GM04504 (cell line): Measurements from ENCODE around the gene POLE4.

Source experiments
- DNase-seq: peaks from one replicate; pipeline ENCODE4 v3.0.0-alpha.2; 2012; ENCODE audit warnings: low read depth

Gene POLE4, protein sequence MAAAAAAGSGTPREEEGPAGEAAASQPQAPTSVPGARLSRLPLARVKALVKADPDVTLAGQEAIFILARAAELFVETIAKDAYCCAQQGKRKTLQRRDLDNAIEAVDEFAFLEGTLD

GRCh38 chr2:74958274-74959105, at the start of gene POLE4:
Gene POLE4, plus strand, starts transcription at chr2:74958643. Its CDS starts 37 bp downstream, at chr2:74958680.
- DNase-seq = peak; percentile 56

DNA sequence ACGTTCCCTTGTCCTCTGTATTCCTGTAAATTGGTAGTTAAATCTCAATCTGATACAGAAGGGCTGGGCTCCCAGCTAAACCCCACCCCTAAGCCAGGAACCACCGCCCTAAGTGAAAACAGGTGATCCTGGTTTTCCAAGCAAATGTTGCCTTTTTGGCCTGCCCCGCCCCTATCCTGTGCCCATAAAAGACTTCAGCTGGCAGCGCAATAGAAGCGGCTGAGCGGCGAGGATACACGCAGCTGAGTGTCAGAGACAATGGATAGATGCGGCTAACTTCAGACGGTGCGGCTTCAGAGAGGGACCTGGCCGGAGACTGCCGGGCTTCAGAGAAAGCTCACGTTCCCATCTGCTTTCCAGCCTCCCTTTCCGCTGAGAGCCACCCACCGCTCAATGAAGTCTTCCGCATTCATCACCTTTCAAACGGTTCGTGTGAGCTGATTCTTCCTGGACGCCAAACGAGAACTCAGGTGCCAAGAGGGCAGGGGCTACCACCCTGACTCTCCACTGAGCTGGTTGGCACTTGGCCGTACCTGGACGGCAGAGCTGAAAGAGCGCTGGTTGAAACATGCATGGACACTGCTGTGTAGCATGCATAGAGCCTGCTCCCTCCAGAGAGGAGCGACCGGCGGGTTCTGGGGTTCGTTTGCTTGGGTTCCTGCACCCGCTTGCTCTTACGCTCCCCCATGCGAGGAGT, 49.5 kb upstream of the POLE4 start:
- no peak for DNase-seq

DNA sequence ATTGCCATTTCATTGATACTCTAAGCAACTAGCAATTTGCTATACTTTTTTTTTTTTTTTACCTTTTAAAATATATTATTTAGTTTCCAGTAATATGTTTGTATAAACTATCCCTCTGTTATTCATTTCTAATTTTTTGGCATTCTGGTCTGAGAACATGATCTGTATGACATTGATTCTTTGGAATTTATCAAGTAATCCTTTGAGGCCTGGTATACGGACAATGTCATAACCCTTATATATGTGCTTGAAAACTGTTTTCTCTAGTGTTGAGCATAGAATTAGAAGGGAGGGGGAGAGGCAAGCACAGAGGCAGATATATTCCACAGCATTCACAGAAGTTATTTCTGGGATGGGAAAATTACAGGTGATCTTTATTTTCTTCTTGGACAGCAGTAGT, 48.2 kb upstream of the POLE4 start:
- no peak for DNase-seq

DNA sequence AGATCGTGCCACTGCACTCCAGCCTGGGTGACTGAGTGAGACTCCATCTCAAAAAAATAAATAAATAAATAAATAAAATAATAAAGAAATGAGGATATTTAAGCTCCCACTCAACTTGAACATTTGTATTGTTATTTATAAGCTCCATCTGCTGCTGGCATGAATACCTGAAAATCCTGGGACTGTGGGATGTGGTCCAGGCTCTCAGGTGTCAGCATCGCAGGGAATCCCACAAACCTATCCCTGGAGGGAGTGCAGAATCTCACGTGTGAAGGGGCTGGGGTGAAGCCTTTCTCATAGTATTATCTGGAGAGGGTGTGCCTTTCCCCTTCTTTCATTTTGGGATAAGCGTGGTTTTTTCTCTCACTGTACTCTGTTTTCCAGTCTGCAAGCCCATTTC, 47.4 kb upstream of the POLE4 start:
- no peak for DNase-seq

- no peak for DNase-seq
Observed at GRCh38 chr2:74915743-74916142, 42.7 kb upstream of the POLE4 start.

DNA sequence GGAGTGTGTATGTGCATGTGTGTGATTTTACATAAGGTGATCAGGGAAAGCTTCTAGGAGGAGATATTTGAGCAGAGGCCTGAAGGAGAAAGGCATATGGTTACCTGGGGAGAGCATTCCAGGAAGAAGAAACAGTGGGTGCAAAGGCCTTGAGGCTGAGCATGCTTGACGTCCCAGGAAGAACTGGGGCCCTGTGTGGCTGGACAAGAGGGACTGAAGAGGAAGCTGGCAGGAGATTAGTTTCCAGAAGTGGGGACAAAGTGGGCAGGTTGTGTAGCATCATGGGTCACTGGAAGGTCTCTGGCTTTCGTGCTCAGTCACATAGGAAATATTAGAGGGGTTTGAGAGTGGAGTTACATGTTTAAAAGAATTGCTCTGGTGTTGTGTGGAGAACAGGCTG, 42.0 kb upstream of the POLE4 start:
- DNase-seq = no peak

DNA sequence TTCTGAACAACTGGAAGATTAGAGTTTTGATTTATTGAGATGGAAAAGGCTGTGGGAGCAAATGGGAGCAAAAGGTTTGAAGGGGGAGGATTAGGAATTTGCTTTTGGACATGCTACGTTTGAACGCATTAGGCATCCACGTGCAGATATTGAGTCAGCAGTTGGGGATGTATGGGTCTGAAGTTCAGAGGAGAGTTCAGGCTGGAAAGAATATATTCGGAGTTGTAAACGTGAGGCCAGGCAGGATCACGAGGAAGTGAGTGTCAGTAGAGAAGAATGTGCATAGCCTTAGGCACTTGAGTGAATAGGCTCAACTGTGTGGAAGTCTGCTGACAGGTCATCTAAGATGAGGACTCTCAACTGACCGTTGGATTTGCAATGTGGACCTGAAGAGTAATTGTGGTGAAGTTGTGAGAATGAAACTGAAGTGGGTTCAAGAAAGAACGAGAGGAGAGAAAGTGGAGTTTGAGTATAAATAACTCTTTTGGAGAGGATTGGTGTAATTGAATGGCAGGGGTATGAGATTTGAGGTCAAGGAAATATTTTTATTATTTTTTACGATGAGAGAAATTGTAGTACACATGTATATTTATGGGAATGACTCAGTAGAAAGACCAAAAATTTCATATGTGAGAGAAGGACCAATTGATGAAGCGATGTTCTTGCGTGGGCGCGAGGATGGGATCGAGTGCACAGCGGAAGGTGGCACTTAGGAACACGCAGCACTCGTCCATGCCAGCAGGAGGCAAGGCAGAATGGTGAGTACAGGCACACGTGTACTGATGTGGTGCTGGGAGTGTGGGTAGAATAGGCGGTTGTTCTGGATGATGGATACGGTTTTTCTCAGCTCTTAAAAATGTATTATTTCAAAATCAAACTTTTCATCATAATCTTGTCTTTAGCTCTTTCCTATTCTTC, 40.5 kb upstream of the POLE4 start:
- DNase-seq = peak; percentile 93

- no peak for DNase-seq
Observed at GRCh38 chr2:74919827-74920226, 38.6 kb upstream of the POLE4 start.

DNA sequence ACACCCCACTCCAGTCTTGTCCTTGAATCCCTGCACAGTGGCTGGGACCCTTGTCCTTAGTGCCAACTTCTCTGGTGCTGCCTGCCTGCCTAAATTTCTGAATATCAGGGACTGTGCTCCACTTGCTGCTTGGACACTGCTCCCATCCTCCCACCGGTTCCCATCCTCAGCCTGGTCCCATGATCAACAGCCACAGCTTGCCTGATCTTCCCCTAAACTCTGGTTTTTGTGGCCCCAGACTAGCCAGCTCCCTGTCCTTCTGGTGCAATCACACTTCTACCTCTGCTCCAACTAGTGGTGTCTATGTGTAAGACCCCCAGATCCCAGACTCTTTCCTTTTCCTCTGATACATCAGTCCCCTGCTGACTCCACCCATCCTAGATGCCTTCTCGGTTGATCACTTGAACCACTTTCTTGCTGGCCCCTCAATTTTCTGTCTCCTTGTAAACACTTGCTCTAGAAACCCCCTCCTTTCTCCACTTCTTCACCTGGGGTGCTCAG, 37.2 kb upstream of the POLE4 start:
- DNase-seq = no peak

DNA sequence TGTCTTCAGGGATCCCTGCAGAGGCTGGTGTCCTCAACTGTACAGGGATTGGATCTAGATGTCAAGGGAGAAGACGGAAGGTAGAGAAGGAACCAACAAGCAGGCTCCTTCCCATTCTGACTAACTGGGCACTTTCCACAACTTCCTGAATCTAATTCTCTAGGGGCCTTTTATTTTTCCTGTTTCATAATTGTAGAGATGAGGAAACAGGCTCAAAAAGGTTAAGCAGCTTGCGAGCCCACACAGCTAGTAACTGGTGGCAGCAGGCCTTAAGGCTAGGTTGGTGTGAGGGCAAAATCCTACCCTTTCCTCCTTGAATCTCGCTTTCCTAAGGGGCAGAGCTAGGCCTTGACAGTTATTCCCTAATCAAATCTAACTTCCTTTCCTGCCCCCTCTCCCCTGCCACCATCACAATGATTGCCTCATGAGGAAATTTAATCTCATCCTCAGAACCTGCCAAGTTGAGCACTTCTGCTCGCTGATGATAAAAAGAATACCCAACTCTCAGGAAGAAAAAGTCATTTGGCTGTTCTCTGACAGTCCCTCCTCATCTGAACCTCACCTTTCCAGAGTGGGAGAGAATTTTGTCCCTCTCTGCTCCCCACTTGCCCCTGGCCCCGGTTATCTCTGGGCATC, 35.7 kb upstream of the POLE4 start:
- DNase-seq = no peak

DNA sequence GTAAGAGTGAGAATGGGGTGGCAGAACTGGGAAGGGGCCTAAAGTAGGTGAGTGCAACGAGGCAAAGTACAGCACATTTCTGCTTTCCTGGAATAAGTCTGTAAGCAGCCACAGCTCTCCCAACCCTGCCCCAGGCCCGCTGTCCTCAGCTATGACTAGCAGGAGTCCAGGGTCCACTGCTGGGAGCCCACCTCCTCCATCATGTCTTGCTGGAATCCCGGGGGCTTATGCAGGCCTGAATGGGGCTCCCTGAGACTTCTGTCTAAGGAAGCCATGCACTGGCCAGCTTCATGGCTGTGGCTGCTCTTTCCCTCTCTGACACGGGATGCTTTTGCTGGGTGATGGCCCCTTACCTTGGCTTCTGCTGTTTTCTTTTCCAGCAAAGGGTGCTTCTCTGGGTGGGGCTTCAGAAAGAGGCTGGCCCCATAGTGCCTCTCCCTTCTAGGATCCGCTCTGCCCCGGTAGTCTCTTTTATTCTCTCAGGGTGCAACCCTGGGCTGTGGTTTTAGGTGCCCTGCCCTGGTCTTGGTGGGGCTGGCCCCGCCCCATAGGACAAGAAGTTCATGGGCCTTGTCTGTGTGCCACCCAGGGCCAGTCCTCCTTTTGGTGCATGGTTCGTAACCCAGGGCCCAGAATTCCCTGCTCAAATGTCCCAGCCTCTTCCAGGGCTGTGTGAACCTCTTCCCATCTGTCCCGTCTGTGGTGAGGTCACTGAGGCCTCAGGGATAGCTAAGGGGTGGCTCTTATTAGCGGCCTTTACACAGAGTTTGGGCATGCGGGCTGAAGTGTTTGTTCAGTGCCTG, 33.8 kb upstream of the POLE4 start:
- DNase-seq = no peak

DNA sequence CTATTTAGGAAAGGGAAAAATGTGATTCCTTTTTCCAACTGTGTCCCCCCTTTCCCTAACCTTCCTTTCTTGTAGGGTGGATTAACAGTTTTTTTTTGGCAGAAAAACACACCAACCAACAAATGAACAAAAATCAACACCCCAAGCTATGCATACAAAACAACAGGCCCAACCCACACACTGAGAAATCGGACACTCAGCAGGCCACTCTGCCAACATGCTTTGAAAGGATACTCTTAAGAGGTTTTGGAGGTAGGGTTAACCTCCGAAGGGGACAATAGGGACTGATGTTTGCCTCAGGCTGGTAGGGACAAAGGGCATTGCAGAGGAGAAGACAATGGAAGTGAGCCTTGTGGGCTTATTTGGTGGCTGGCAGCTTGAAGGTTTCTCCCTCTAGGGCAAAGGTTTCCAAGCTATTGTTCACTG, 33.1 kb upstream of the POLE4 start:
- DNase-seq = no peak

- DNase-seq = no peak
Observed at GRCh38 chr2:74927621-74928020, 30.8 kb upstream of the POLE4 start.

DNA sequence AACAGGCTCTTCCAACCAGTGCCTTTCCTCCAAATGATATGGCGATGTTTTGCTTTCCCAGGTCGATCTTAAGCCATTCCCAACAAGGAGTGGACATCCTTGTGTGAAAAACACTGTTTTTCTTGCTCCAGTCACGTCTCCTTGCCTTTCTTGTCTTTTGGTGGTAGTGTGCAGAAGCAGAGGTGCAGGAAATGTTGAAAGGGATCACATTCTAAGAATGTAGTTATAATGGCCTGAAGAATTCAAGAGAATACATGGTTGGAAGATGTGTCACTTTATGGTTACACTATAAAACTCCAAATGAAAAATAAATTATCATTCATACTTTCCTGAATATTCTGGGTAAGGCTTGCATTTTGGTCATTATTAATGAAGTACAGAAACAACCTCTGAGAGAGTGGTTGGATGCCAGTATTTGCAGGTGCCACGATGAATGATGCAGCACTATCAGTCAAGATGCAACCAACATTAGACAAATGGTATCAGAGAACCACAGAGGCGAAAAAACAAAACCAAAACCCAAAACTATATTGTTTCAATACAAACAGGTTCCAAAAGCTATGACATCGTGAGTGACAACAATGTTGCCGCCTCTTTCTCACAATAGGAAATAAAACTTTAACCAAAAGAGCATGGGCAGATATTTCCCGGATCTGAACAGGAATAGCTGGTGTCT, 27.5 kb upstream of the POLE4 start:
- no peak for DNase-seq

DNA sequence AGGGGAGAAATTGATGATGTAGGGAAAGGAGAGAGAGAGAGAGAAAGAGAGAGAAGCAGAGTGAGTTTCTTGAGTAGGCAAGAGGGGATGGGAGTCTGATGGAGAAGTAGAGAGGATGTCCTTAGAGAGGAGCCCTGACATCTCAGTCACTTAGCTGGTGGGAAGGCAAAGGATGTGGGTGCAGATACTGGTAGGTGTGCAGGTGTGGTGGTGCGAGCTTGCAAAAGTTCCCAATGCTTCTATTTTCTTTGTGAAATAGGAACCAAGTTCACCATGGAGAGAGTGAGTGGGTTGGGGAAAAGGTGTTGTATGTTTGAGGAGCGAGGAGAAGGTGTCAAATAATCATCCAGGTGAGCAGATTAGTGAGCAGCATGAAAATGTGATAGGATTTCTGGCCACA, 26.5 kb upstream of the POLE4 start:
- DNase-seq = no peak

- no peak for DNase-seq
Observed at GRCh38 chr2:74935975-74936391, 22.5 kb upstream of the POLE4 start.

GRCh38 chr2:74937221-74937880, 21.1 kb upstream of the POLE4 start:
- DNase-seq = no peak

DNA sequence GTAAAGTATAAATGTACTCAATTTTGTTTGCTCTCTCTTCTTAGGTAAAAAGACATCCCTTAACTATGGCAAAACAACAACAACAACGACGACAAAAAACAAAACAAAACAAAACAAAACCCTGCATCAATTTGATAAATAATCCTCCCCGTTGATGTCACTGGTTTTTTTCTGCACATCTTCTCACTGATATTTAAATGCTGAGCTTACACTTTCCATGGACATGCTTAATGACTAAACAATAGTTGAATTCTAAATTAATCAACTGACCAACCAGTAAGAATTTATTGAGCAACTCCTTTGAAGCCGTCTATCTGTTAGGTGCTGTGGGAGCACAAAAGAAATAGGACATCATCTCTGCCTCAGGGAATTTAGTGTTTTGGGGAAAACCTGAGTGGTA, 20.2 kb upstream of the POLE4 start:
- DNase-seq = no peak
